ENCODE data around the gene ALS2.

GRCh38 chr2:201779901-201780673 lies 646 bp downstream of the ALS2 start:
- TF ChIP-seq POLR2AphosphoS5 (IDR thresholded peaks at IDR 0.05): no peak
- no peak for TF ChIP-seq POLR2A (IDR thresholded peaks at IDR 0.05)
- TF ChIP-seq CTCF (IDR thresholded peaks at IDR 0.05): no peak

Data from prostate gland (tissue), 2 donors.